Endothelial cell (in vitro differentiated cells): ENCODE measurements around the gene IL15. TPM values are rescaled to one million over a fixed set of nuclear protein-coding genes. Genes with fewer than 3 reads are reported as not detected.

ENCODE experiments used
- DNase-seq: peaks from one replicate; pipeline ENCODE4 v3.0.0; 2021; ENCODE audit warnings: low spot score
- H3K27ac Mint-ChIP-seq: one replicate; pipeline ENCODE4 v1.8.0; 2021; ENCODE audit warnings: mixed read lengths, inconsistent platforms; ENCODE audit not compliant: unreplicated experiment
- H3K27me3 Mint-ChIP-seq: one replicate; pipeline ENCODE4 v1.8.0; 2021; ENCODE audit warnings: mild to moderate bottlenecking, moderate library complexity, mixed read lengths, inconsistent platforms; ENCODE audit not compliant: unreplicated experiment
- H3K36me3 Mint-ChIP-seq: one replicate; pipeline ENCODE4 v1.8.0; 2021; ENCODE audit warnings: mild to moderate bottlenecking, low read depth, mixed read lengths, inconsistent platforms; ENCODE audit not compliant: unreplicated experiment
- H3K4me1 Mint-ChIP-seq: one replicate; pipeline ENCODE4 v1.8.0; 2021; ENCODE audit warnings: mild to moderate bottlenecking, mixed read lengths, inconsistent platforms; ENCODE audit not compliant: unreplicated experiment
- H3K4me3 Mint-ChIP-seq: one replicate; pipeline ENCODE4 v1.8.0; 2021; ENCODE audit warnings: mild to moderate bottlenecking, mixed read lengths, inconsistent platforms; ENCODE audit not compliant: unreplicated experiment
- H3K9me3 Mint-ChIP-seq: one replicate; pipeline ENCODE4 v1.8.0; 2021; ENCODE audit warnings: mixed read lengths, inconsistent platforms; ENCODE audit not compliant: unreplicated experiment
- CTCF ChIP-seq: fragments of 200-600 bp; sonication (generic); IDR thresholded peaks from one replicate; pipeline ENCODE4 v1.5.0; 2021; ENCODE audit warnings: antibody characterized with exemption; ENCODE audit not compliant: unreplicated experiment
- total RNA-seq: library from RNA; stranded (reverse); fragmentation: NEBNext Ultra II Directional; extraction: Animal tissue kit (Norgen Biotek cat#: 25700); gene quantifications from one replicate; pipeline ENCODE4 v1.2.1, GENCODE V29; 2021; ENCODE audit not compliant: unreplicated experiment

The IL15 gene
- total RNA-seq, 1 donor from 2014 or later, result 8.8 TPM

- Mint-ChIP-seq H3K27ac (no peak overlapping the region), H3K36me3 (peaks cover 8% of the 10 kb centered on the region), H3K9me3 (no peaks in the 10 kb centered on the region), H3K27me3 (no peaks in the 10 kb centered on the region), H3K4me3 (no peak overlapping the region), H3K4me1 (peaks cover 36% of the 10 kb centered on the region)
- TF ChIP-seq CTCF, result no peak
- DNase-seq, result no peak
Observed at GRCh38 chr4:141620715-141621114, 15.7 kb upstream of the IL15 start.

- H3K27me3 Mint-ChIP-seq, result no peaks in the 10 kb centered on the region
- H3K4me3 Mint-ChIP-seq, result no peak overlapping the region
- TF ChIP-seq CTCF, result no peak
- no peak for DNase-seq
- peak overlapping the region; percentile 72 for H3K27ac Mint-ChIP-seq
- H3K9me3 Mint-ChIP-seq, result no peaks in the 10 kb centered on the region
- H3K4me1 Mint-ChIP-seq, result peaks cover 37% of the 10 kb centered on the region
- peaks cover 4% of the 10 kb centered on the region for H3K36me3 Mint-ChIP-seq
Observed at GRCh38 chr4:141625023-141625422, 11.4 kb upstream of the IL15 start.

- Mint-ChIP-seq H3K27ac (no peak overlapping the region), H3K27me3 (no peaks in the 10 kb centered on the region), H3K36me3 (no peaks in the 10 kb centered on the region), H3K9me3 (no peaks in the 10 kb centered on the region), H3K4me3 (no peak overlapping the region), H3K4me1 (peaks cover 3% of the 10 kb centered on the region)
- no peak for DNase-seq
- no peak for TF ChIP-seq CTCF
Observed at GRCh38 chr4:141630854-141631253, 5.5 kb upstream of the IL15 start.

GRCh38 chr4:141635736-141636081 lies 674 bp upstream of the IL15 start:
- no peaks in the 10 kb centered on the region for H3K36me3 Mint-ChIP-seq
- peak overlapping the region; percentile 91 for H3K4me3 Mint-ChIP-seq
- DNase-seq, result no peak
- peaks cover 26% of the 10 kb centered on the region for H3K4me1 Mint-ChIP-seq
- peak overlapping the region; percentile 65 for H3K27ac Mint-ChIP-seq
- no peak for TF ChIP-seq CTCF
- H3K27me3 Mint-ChIP-seq, result peaks cover 4% of the 10 kb centered on the region
- no peaks in the 10 kb centered on the region for H3K9me3 Mint-ChIP-seq

GRCh38 chr4:141636771-141637460 lies 533 bp downstream of the IL15 start:
- Mint-ChIP-seq H3K27me3 (peaks cover 6% of the 10 kb centered on the region), H3K36me3 (no peaks in the 10 kb centered on the region), H3K4me3 (peak overlapping the region; percentile 91), H3K9me3 (no peaks in the 10 kb centered on the region), H3K4me1 (peaks cover 26% of the 10 kb centered on the region), H3K27ac (peak overlapping the region; percentile 58)
- TF ChIP-seq CTCF, result no peak
- peak; percentile 55 for DNase-seq
